ENCODE measurements around the gene HTR3A.

The HTR3A gene

DNA sequence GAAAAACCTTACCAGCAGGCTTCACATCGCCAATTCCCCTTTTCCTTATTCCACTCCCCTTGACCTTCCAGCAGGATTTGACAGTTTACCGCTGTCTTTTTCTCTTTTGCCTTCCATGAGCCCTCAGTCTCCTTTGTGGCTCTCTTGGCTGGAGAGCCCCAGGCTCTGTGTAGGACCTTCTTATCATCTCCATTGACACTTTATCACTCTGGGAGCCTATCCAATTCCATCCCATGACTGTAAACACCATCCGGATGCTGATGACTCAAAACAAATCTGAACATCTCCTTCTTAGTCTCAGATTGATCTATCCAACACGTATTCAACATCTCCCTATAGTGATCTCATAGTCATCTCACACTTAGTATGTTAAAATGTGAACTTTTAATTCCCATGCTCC is 36.0 kb downstream of the HTR3A start:
- no peak for DNase-seq (ENCODE audit: low read depth in 2 of 2)
- H3K4me3 ChIP-seq (replicated peaks in 1 of 2; ENCODE audit: low read depth in 2 of 2, low read length in 2 of 2) = no peak overlapping the region
- TF ChIP-seq, protein P1, sequence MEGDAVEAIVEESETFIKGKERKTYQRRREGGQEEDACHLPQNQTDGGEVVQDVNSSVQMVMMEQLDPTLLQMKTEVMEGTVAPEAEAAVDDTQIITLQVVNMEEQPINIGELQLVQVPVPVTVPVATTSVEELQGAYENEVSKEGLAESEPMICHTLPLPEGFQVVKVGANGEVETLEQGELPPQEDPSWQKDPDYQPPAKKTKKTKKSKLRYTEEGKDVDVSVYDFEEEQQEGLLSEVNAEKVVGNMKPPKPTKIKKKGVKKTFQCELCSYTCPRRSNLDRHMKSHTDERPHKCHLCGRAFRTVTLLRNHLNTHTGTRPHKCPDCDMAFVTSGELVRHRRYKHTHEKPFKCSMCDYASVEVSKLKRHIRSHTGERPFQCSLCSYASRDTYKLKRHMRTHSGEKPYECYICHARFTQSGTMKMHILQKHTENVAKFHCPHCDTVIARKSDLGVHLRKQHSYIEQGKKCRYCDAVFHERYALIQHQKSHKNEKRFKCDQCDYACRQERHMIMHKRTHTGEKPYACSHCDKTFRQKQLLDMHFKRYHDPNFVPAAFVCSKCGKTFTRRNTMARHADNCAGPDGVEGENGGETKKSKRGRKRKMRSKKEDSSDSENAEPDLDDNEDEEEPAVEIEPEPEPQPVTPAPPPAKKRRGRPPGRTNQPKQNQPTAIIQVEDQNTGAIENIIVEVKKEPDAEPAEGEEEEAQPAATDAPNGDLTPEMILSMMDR (IDR thresholded peaks at IDR 0.05; ENCODE audit: low read depth, low read length) = no peak

DNA sequence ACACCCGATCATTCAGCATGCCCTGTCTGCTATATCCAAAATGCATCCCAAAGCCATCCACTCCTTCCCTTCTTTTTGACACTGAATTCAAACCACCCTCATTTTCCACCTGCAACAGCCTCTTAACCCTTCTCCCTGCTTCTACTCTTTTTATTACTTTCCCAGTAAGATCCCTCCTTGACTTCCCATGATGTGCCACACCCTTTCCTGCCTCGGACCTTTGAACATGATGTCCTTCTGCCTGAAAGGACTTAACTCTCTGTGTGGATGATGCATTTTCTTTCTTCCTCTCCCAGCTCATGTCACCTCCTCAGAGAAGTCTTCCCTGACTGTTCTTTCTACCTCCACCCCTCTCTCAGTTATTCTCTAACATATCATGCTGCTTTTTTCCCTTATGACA is 36.5 kb downstream of the HTR3A start:
- no peak for DNase-seq (ENCODE audit: low read depth in 2 of 2)
- TF ChIP-seq, protein P1 (IDR thresholded peaks at IDR 0.05; ENCODE audit: low read depth, low read length) = no peak
- H3K4me3 ChIP-seq (replicated peaks in 1 of 2; ENCODE audit: low read depth in 2 of 2, low read length in 2 of 2) = no peak overlapping the region

DNA sequence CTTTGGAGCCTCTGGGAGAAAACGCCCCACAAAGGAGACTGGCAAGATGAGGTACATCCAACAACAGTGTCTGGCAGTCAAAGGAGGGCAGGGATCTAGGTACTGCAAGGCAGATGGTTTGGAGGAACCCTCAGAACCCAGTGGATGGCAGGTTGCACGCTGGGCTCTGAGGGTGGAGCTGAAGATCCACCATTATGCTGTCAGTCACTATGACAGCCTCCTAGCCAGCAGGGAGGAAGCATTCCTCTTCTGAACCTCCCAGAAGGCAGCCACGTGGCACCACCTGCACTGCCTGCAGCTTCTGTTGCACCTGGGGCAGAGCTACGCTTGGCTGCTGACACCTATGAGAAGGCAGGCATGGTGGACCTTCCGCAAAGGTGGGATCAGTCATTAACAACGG is 40.2 kb downstream of the HTR3A start:
- no peak for DNase-seq (ENCODE audit: low read depth in 2 of 2)
- TF ChIP-seq, protein P1 (IDR thresholded peaks at IDR 0.05; ENCODE audit: low read depth, low read length) = no peak

DNA sequence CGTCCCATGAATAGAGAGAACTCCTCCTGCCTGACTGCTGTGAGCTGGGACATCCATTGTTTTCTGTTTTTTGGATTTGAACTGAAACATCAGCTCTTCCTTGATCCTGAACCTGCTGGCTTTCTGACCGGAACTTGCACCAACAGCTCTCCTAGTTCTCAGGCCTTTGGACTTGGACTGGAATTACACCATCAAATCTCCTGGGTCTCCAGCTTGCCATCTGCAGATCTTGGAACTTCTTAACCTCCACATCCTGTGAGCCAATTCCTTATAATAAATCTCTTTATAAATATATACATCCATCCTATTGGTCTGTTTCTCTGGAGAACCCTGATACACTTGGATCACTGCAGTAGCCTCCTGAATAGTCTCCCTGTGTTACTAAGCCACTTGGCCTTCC is 42.1 kb downstream of the HTR3A start:
- TF ChIP-seq, protein P1 (IDR thresholded peaks at IDR 0.05; ENCODE audit: low read depth, low read length) = no peak

More for the DNA sequence above, 40.2 kb downstream of the HTR3A start:
- no peak overlapping the region for H3K4me3 ChIP-seq (replicated peaks in 1 of 2; ENCODE audit: low read depth in 2 of 2, low read length in 2 of 2)

DNA sequence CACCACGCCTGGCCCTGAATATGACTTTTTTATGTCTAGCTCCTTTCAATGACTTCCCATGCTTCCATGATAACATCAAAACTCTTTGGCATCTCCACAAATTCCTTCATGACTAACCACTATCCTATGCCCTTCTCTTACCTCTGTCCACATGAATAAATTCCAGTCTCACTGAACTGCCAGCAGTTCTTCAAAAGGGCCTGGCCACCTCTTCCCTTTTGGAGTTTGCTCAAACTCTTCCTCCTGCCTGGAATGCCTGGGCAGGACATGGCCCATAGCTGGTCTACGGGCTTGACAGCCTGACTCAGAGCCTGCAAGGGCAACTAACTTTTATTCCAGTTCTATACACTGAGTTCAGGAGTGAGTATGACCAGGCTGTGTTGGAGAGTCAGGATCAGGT is 42.8 kb downstream of the HTR3A start:
- TF ChIP-seq, protein P1 (IDR thresholded peaks at IDR 0.05; ENCODE audit: low read depth, low read length) = no peak
- peak; percentile 31 to 34 for DNase-seq (ENCODE audit: low read depth in 2 of 2)
- H3K4me3 ChIP-seq (replicated peaks in 1 of 2; ENCODE audit: low read depth in 2 of 2, low read length in 2 of 2) = no peak overlapping the region

More for the DNA sequence above, 42.1 kb downstream of the HTR3A start:
- no peak overlapping the region for H3K4me3 ChIP-seq (replicated peaks in 1 of 2; ENCODE audit: low read depth in 2 of 2, low read length in 2 of 2)
- DNase-seq (ENCODE audit: low read depth in 2 of 2) = no peak

DNA sequence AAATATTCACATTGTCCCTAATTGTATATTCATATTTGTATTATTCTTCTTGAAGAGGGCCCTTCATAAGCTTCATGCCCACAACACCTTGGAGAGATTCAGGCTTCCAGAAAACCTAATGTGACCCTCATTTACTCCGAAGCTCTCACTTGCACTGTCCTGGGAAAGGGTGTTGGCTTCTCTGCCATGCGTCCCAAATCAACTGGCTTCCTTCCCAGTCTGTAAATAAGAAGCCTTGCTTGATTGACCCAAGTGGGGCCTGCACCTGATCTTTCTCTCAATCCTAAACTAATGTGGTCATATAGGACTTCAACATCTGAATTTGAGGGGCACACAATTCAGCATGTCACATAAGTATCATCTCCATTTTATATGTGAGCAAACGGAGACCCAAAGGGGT is 44.1 kb downstream of the HTR3A start:
- TF ChIP-seq, protein P1 (IDR thresholded peaks at IDR 0.05; ENCODE audit: low read depth, low read length) = no peak
- DNase-seq (ENCODE audit: low read depth in 2 of 2) = no peak
- no peak overlapping the region for H3K4me3 ChIP-seq (replicated peaks in 1 of 2; ENCODE audit: low read depth in 2 of 2, low read length in 2 of 2)

DNA sequence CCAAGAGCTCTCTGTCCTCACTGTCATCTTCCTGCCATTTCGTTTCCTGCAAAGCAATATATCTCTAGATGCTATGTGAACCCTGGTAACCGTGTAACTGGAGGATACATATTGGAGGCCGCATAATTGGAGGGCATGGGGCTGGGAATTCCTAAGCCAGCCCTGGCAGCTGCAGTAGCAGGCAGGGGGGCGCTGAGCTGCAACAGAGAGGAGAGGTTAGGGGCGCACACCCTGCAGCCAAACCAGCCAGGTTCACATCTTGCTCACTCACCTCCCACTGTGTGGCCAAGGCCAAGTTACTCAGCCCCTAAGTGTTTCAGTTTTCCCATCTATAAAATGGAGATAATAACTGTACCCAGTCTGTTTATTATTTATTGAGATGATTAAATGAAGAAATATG is 44.7 kb downstream of the HTR3A start:
- TF ChIP-seq, protein P1 (IDR thresholded peaks at IDR 0.05; ENCODE audit: low read depth, low read length) = no peak
- no peak for DNase-seq (ENCODE audit: low read depth in 2 of 2)
- H3K4me3 ChIP-seq (replicated peaks in 1 of 2; ENCODE audit: low read depth in 2 of 2, low read length in 2 of 2) = no peak overlapping the region

All from cardiac fibroblast (primary cell).